Neural progenitor cell (in vitro differentiated cells): ENCODE measurements around the gene MTRR.
A peak's percentile ranks its signal among the peaks of the same experiment; 100 is the strongest.

Experiments used
- EZH2 ChIP-seq: fragments of 200-600 bp; sonication (generic); IDR thresholded peaks from 2 replicates; pipeline ENCODE4 v1.6.1; 2017; ENCODE audit warnings: antibody characterized with exemption, mild to moderate bottlenecking, moderate library complexity
- EZH2phosphoT487 ChIP-seq: fragments of 200-600 bp; sonication (generic); IDR thresholded peaks from 2 replicates; pipeline ENCODE4 v1.6.1; 2017; ENCODE audit warnings: antibody characterized with exemption
- TF ChIP-seq, protein P1 (sequence below): fragments of 200-600 bp; sonication (generic); IDR thresholded peaks from 2 replicates; pipeline ENCODE4 v1.5.1; 2017; ENCODE audit warnings: antibody characterized with exemption, mild to moderate bottlenecking

DNA sequence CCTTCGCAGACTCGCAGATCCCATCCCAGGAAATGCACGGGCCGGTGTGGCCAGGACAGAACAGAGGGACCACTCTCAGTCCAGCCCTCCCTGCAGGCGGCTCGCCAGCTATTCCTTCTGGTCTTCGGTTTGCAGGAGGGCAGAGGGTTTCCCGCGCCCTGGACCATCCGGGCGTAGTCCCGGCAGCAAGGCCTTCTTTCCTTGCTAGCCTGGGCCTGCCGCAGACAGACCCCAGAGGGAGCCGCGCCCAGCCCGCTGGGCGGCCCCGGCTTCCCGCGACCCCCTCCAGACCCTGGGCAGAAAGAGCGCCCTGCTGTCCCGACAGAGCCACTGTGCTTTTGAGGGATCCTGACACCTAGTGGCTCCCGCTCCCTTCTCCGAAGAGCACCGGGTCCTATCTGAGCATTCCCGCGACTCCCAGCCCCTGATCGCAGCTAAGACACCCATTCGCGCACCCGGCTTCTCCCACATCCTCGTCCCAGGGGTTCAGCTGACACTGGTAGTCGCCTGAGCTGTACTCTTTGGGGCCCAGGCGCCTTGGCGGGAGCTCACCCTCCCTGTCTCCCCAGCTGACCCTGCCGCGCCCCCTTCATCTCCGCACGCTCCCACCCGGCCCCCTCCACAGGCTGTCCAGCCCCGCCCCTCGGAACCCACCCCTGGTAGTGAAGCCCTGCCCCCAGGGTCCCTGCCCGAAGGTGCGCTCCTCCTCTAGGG lies 19.1 kb upstream of the MTRR start:
- TF ChIP-seq, protein P1, sequence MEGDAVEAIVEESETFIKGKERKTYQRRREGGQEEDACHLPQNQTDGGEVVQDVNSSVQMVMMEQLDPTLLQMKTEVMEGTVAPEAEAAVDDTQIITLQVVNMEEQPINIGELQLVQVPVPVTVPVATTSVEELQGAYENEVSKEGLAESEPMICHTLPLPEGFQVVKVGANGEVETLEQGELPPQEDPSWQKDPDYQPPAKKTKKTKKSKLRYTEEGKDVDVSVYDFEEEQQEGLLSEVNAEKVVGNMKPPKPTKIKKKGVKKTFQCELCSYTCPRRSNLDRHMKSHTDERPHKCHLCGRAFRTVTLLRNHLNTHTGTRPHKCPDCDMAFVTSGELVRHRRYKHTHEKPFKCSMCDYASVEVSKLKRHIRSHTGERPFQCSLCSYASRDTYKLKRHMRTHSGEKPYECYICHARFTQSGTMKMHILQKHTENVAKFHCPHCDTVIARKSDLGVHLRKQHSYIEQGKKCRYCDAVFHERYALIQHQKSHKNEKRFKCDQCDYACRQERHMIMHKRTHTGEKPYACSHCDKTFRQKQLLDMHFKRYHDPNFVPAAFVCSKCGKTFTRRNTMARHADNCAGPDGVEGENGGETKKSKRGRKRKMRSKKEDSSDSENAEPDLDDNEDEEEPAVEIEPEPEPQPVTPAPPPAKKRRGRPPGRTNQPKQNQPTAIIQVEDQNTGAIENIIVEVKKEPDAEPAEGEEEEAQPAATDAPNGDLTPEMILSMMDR: peak; percentile 41
- no peak for TF ChIP-seq EZH2phosphoT487
- TF ChIP-seq EZH2: no peak
